Measurements from ENCODE around the gene MAP1S.

DNA sequence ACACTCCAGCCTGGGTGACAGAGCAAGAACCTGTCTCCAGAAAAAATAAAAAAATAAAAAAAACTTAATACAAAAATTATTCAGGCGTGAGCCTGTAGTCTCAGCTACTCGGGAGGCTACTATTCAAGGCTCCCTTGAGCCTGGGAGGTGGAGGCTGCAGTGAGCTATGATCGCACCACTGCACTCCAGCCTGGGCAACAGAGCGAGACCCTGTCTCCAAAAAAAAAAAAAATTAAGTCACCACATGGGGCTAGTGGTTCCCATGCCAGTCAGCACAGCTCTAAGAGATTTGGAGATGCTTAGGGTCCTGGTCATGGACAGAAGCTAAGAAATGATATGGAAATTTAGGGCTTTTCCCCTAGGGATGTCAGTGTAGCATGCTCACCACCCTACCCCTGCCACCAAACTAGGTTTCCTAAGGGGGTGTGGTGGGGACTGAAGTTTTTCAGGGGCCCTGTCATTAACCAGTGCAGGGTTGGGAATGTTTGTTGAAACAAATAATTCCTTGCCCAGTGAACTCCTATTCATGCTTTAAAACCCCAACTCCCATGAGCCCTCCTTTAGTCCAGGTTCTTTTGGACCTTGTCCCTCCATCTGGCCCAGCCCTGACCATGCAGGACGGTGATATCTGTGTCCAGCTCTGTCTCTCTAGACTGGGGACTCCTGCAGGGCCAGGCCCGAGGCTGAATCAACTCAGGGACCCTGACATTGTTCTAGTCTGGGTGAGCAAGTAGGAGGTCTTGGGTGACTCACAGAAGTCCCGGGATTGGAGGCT lies 33.8 kb downstream of the MAP1S start:
- TF ChIP-seq CTCF (IDR thresholded peaks at IDR 0.05) (no peak), EP300 (IDR thresholded peaks at IDR 0.05; ENCODE audit: borderline replicate concordance in 1 of 2, low read depth in 1 of 2, low read length in 1 of 2) (no peak)

All from SK-N-SH (cell line).